ENCODE results near the gene KHNYN.

DNA sequence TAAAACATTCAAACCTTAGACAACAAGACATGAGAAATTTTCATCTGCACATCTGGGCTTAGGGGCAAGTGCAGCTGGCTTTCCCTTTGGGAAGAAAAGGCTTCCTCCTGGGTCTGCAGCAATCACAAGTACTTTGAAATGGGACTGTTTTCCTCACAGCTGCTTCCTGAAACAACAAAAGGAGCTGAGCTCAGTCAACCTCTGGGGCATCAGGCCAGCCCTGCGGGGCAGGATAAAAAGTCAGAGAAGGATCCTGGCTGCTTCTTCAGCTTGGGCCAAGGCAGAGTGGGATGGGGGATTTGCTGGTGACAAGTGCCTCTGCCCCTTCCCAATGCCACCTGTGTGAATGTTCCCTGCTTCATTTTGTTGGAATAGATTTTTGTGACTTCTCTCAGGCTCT, 29.0 kb downstream of the KHNYN start:
- TF ChIP-seq CTCF (IDR thresholded peaks at IDR 0.05), result no peak
- no peak for TF ChIP-seq POLR2AphosphoS5 (IDR thresholded peaks at IDR 0.05)
- no peak for TF ChIP-seq EP300 (IDR thresholded peaks at IDR 0.05; ENCODE audit: low read depth)
- TF ChIP-seq POLR2A (IDR thresholded peaks at IDR 0.05), result no peak
